GM18517 (cell line): ENCODE data around the gene TRAF2.

Experiments
- ATAC-seq: cut with Tn5 transposase; IDR thresholded peaks from one replicate; pipeline ENCODE4 v1.9.1; 2021; ENCODE audit warnings: mild to moderate bottlenecking, moderate library complexity; ENCODE audit not compliant: unreplicated experiment

TRAF2 gene

DNA sequence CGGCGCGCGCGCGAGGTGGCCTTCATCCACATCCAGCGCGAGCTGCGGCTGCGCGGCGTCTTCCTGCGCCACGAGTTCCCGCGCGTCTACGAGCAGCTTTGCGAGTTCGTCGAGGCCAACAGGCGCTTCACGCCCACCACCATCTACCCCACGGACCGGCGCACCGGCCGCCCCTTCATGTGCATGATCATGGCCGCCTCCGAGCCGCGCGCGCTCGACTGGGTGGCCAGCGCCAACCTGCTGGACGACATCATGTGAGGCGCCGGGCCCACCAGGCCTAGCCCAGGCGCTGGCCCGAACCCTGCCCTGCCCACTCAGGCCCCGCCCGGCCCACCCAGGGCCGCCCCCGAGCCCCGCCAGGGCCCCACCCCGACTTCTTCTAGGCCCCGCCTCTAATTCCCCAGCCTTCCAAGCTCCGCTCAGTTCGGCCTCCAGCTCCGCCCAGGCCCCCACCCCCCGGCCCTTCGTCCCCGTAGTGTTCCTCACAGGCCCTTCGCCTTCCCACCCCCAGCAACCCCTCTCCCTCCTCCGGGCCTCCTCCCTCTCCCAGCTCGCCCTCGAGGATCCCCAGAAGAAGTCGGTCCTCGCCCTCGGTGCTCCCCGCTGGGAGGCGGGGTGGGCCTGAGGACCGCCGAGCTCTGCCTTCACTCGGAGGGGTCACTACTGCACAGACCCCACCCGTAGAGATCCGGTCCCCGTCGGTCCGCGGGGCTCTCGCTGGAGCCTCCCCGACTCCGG is 39.1 kb upstream of the TRAF2 start:
- no peak for ATAC-seq

DNA sequence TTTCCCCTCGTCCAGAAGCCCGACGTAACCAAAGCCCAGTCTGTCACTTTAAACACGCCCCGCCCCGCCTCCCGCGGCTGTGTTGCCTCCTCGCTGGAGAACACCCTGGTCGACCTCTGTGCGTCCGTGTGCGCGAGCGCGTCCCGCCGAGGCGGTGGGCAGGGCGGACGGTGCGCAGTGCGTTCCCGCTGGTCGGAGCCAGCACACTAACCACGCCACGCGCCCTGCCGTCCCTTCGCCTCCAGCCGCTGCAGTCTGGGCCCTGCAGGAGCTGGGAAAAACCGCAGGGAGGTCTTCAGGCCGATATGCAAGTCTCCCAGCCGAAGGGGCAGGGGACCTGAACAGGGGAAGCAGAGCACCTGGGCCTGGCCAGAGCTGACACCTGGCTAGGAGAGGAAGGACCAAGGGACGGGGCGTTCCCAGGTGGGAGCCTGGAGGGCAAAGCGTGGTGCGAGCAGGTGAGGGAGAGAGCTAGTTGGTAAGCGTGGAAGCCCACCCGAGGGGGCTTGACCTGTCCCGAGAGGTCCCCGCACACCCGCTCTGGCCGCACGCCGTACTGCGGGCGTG is 38.4 kb upstream of the TRAF2 start:
- no peak for ATAC-seq

DNA sequence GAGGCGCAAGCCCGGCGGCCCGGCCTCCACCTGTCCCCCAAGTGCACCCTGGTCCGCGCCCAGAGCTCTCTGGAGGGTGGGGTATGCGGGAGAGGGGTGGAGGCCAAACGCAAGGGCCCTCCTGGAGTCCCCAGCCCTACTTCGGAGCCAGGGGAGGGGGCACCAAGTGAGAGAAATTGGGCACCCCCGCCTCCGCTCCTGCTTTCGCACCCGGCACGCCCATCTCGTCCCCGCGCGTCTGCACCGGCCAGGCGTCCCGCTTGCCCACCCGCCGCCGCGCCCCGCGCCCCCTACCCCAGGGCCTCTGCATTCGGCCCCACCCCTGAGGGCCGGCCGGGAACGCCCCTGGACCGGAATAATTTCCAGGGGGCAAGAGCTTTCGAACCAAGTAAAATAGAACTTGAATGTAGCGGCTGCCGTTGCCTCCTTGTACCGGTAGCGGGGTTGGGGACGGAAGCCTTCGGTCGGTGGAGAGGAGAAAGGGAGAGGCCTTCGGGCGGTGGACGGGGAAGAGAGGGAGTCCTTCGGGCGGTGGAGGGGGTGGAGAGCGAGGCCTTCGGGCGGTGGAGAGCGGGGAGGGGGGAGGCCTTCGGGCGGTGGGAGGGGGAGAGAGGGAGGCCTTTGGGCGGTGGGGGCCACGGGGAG is 37.8 kb upstream of the TRAF2 start:
- no peak for ATAC-seq

DNA sequence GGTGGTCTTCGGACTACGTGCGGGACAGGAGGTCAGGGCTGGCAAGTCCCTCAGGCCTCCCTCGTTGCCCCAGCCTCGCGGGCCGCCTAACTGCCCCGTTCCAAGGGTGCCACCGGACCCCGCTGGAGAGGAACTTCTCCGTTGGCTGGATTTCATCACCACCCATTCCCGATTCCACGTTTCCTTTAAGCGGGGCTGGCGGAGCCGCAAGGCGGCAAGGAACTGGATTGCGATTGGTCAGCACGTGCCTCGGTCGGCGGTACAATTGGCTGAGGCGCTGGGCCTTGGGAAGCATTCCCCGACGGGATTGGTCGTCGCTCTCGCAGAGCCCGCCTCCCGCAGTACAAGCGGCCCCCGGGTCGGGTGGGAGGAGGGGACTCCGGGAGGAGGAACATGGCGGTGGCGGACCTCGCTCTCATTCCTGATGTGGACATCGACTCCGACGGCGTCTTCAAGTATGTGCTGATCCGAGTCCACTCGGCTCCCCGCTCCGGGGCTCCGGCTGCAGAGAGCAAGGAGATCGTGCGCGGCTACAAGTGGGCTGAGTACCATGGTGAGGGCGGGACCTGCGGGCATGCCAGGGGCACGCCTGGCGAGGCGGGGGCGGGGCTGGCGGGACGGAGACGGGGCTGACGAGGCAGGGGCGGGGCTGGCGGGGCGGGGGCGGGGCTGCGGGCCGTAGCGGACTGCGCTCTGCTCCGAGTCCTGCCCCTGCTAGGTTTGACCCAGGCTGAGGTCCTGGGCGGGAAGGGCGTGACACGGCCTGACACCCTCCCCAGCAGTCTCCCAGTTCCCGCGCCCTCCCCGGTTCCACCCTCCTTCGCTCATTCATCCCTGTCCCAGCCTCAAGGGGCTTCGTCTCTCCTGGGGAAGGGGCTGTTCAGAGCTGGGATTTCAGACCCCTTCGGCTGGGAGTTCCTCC is 37.0 kb upstream of the TRAF2 start, which contains the start of gene PHPT1:
Gene PHPT1, plus strand, starts transcription at position 372 of the 922 bp plus-strand sequence. Its CDS starts 22 bp downstream, at position 394.
- peak; percentile 77 for ATAC-seq

DNA sequence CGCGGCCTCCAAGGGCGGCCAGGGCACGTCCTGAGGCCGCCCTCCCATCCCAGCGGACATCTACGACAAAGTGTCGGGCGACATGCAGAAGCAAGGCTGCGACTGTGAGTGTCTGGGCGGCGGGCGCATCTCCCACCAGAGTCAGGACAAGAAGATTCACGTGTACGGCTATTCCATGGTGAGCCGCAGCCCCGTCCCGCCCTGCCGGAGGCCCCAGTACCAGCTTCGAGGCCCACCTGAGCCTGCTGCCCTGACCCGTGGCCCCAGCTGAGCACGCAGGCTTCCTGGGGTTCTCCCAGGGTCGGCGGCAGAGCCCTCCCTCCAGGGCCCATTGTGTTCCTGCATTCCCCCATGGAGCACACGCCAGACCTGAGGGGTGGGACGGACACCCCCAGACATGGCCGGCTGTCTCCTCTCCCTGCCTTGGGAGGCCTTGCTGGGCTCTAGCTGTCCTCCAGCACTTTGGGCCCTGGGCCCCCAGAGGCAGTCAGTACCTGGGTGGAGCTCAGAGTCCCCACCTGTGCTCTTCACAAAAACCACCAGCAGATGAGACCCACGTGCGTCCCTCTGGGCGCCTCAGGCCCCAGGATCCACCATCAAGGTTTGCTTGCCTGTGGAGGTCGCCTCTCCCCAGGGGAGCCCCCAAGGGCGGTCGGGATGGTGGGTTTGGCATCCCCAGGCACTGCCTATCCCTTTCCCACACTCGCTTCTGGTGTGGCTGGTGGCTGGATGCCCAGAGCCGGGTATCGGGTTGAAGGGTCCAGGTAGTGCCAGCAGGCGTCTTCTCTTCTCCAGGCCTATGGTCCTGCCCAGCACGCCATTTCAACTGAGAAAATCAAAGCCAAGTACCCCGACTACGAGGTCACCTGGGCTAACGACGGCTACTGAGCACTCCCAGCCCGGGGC is 36.1 kb upstream of the TRAF2 start:
- no peak for ATAC-seq

DNA sequence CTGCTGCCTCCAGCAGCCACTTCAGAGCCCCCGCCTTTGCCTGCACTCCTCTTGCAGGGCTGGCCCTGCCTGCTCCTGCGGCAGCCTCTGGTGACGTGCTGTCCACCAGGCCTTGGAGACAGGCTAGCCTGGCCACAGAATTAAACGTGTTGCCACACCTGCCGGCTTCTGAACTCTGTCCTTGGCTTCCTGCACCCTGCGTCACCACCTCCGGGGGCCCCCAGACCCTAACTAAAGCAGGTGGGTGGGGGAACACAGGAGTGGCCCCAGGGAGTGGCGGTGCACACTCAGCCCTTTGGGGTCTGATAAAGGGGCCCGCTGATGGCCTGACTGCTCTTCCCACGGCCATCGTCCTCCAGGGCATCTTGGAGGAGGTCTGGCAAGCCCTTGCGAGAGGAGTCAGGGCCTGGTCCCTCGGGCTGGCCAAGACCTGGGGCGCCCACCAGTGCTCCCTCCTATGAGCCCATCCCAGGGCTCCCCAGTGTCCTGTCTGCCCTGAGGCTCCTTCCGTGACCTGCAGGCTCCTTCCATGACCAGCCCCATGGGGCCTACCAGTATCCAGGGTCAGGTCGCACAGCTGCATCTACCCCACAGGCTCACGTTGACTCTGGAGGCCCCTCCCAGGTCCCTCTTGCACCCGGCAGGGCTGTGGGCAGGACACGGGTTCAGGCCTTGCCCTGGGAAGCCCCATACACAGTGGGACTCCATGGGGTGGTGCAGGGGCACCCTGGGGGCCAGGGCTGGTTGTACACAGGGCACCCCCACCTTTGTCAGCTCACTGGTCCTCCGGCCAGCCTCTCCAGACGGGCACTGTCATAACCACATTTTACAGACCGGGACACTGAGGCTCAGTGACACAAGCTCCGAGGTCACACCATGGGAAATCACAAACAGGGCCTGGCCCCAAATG is 35.2 kb upstream of the TRAF2 start:
- no peak for ATAC-seq

DNA sequence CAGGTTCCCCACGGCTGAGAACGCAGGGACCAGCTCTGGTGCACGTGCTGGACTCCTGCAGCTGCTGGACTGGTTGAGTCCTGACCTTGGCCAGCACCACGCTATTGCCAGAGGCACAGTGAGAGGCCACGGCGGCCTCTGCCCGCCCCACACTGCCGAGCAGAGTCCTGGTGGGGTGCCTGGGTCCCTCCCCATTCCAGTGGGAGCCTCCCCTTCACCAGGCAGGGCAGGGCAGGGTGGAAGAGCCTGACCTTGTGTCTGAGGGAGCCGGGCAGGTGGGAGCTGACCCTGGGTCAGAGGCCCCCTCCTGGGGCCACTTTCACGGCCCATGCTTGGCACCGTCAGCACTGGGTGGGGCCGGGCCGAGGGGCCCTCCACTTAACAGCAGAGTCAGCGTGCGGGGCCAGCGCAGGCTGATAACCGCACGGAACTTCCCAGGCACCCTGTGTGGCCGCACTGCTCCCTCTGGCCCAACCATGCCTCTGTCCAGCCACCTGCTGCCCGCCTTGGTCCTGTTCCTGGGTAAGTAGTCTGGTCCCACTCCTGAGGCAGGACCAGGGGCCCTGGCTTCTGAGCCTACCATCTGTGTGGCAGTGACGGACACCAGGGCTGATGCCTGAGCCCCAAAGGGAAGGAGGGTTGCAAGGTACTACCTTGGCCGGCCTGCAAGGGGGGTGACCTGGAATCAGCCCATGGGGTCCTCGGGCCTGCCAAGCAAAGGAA is 34.2 kb upstream of the TRAF2 start, which contains the start of gene MAMDC4:
Gene MAMDC4, plus strand, starts transcription at position 406 of the 723 bp plus-strand sequence. Its CDS starts 71 bp downstream, at position 477.
- no peak for ATAC-seq

DNA sequence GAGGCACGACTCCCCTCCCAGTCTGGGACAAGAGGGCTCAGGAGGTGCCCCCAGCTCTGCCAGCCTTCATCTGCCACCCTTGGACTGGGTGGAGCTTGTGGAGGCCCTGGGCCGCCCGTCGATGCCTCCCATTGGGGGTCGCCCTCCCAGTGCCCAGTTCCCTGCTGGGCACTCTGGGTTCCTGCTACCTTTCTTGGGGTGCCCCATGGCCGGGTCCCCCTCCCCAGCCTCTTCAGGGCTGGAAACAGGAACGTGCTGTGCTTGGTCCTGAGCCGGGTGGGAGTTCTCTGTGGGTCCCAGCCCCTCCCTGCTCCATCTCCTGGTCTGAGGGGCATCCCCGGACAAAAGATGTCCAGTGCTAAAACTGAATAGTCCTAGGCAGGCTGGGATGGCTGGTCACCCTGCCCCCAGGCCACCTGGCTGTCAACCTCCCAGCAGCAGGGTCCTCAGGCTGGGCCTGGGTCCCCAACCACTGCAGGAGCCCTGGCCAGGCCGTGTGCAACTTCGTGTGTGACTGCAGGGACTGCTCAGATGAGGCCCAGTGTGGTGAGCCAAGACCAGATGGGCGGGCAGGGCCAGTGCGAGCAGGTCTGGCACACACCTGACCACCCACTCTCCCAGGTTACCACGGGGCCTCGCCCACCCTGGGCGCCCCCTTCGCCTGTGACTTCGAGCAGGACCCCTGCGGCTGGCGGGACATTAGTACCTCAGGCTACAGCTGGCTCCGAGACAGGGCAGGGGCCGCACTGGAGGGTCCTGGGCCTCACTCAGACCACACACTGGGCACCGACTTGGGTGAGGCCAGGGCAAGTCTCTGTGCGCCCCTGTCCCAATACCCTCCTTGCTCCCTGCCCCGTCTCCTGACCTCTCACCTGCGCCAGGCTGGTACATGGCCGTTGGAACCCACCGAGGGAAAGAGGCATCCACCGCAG is 33.4 kb upstream of the TRAF2 start:
- no peak for ATAC-seq

DNA sequence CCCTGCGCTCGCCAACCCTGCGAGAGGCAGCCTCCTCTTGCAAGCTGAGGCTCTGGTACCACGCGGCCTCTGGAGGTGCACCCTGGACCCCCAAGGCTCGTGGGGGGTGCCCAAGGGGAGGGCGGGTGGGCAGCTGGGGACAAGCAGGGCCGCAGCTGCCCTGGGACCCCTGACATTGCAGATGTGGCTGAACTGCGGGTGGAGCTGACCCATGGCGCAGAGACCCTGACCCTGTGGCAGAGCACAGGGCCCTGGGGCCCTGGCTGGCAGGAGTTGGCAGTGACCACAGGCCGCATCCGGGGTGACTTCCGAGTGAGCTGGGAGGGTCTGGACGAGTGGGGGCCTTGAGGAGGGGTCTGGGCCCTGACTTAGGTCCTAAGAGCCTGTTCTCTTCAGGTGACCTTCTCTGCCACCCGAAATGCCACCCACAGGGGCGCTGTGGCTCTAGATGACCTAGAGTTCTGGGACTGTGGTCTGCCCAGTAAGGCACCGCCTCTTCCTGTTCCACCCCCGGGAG is 32.7 kb upstream of the TRAF2 start:
- no peak for ATAC-seq

DNA sequence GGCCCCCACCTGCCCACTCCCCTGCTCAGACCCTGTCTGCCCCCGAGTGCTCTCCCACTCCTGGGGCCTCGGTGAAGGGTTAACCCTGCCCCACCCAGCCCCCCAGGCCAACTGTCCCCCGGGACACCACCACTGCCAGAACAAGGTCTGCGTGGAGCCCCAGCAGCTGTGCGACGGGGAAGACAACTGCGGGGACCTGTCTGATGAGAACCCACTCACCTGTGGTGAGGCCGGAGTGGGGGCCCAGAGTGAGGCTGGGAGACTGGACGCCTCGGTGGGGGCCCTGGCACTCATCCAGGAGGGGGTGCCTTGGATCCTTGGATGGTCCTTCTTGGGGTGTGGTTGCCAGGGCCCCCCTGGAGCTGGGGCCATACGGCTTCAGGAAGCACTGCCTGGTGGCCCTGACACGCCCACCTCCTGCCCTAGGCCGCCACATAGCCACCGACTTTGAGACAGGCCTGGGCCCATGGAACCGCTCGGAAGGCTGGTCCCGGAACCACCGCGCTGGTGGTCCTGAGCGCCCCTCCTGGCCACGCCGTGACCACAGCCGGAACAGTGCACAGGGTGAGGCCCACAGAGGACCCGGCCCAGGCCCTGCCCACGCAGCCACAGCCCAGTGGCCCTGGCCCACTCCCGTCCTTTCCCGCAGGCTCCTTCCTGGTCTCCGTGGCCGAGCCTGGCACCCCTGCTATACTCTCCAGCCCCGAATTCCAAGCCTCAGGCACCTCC is 32.0 kb upstream of the TRAF2 start:
- ATAC-seq: no peak

DNA sequence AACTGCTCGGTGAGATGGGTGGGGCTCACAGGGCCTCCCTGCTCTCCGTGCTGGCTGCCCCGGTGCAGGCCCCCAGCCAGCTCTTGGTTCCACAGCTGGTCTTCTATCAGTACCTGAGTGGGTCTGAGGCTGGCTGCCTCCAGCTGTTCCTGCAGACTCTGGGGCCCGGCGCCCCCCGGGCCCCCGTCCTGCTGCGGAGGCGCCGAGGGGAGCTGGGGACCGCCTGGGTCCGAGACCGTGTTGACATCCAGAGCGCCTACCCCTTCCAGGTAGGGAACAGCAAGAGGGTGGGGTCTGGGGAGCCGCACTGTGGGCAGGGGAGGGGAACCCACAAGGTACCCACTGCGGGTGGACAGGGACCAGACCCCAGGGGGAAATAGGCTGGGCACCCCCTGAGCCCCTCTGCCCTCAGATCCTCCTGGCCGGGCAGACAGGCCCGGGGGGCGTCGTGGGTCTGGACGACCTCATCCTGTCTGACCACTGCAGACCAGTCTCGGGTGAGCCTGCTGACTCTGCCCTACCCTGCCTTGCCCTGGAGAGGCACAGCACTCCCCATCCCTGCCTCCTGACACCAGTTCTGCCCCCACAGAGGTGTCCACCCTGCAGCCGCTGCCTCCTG is 31.4 kb upstream of the TRAF2 start:
- ATAC-seq: no peak

DNA sequence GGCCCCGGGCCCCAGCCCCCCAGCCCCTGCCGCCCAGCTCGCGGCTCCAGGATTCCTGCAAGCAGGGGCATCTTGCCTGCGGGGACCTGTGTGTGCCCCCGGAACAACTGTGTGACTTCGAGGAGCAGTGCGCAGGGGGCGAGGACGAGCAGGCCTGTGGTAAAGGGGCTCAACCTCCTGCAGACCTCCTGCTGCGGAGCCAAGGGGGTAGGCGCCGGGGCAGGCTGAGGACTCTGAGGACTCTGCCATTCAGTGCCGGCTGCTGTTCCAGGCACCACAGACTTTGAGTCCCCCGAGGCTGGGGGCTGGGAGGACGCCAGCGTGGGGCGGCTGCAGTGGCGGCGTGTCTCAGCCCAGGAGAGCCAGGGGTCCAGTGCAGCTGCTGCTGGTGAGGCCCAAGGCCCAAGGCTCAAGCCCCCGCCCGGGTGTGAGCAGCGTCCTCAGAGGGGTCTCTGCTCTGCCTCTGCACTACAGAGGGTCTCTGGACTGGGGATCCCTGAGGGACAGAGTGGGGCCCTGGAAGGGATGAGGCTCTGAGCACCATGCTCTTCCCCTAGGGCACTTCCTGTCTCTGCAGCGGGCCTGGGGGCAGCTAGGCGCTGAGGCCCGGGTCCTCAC is 30.7 kb upstream of the TRAF2 start:
- ATAC-seq: no peak

DNA sequence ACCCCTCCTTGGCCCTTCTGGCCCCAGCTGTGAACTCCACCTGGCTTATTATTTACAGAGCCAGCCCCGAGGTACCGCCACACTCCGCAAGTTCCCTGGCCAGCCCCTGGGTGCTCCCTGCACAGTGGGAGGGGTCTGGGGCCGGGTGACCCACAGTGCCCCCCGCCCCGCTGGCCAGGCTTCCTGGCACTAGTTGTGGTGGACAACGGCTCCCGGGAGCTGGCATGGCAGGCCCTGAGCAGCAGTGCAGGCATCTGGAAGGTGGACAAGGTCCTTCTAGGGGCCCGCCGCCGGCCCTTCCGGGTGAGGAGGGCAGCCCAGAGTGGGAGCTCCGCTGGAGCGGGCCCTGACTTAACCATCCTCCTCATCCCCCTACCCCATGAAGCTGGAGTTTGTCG is 30.2 kb upstream of the TRAF2 start:
- ATAC-seq: no peak

DNA sequence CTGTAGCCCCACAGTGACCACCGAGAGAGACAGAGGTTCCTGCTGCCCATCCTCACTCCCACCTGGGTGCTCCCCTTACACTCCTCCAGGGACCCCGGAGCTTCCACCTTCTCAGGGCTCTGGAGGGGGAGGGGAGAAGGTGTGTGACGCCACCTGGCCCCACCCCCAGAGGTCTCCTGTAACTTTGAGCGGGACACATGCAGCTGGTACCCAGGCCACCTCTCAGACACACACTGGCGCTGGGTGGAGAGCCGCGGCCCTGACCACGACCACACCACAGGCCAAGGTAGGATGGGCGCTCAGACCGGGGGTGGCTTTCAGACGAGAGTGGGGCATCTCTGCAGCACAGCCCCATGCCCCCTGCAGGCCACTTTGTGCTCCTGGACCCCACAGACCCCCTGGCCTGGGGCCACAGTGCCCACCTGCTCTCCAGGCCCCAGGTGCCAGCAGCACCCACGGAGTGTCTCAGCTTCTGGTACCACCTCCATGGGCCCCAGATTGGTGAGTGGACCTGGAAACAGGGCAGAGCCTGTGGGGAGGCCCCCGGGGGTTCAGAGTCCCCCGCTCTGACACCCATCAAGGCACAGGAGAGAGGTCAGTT is 29.7 kb upstream of the TRAF2 start:
- no peak for ATAC-seq

DNA sequence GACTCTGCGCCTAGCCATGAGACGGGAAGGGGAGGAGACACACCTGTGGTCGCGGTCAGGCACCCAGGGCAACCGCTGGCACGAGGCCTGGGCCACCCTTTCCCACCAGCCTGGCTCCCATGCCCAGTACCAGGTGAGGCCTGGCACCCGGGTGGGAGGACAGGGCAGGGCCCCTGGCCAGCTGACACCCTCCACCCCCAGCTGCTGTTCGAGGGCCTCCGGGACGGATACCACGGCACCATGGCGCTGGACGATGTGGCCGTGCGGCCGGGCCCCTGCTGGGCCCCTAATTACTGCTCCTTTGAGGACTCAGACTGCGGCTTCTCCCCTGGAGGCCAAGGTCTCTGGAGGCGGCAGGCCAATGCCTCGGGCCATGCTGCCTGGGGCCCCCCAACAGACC is 29.1 kb upstream of the TRAF2 start:
- ATAC-seq: no peak
